Nephron progenitor cell (in vitro differentiated cells): ENCODE data around the gene SEC14L2.

Experiments
- DNase-seq: peaks from one replicate; pipeline ENCODE4 v3.0.0; 2021
- H3K27ac Mint-ChIP-seq: 2 replicates; pipeline ENCODE4 v1.8.0; 2021; ENCODE audit warnings: mild to moderate bottlenecking, moderate library complexity, mixed read lengths
- H3K27me3 Mint-ChIP-seq: 2 replicates; pipeline ENCODE4 v1.8.0; 2021; ENCODE audit warnings: mild to moderate bottlenecking, low read depth, mixed read lengths; ENCODE audit not compliant: poor library complexity
- H3K36me3 Mint-ChIP-seq: 2 replicates; pipeline ENCODE4 v1.8.0; 2021; ENCODE audit warnings: low read depth, mixed read lengths
- H3K4me1 Mint-ChIP-seq: 2 replicates; pipeline ENCODE4 v1.8.0; 2021; ENCODE audit warnings: mixed read lengths
- H3K4me3 Mint-ChIP-seq: 2 replicates; pipeline ENCODE4 v1.8.0; 2021; ENCODE audit warnings: mild to moderate bottlenecking, moderate library complexity, mixed read lengths
- H3K9me3 Mint-ChIP-seq: 2 replicates; pipeline ENCODE4 v1.8.0; 2021; ENCODE audit warnings: mild to moderate bottlenecking, moderate library complexity, mixed read lengths
- CTCF ChIP-seq: fragments of 200-600 bp; sonication (generic); IDR thresholded peaks from 2 replicates; pipeline ENCODE4 v1.5.0; 2021; ENCODE audit warnings: antibody characterized with exemption

SEC14L2 gene

GRCh38 chr22:30421695-30422480, 25.1 kb downstream of the SEC14L2 start:
- Mint-ChIP-seq H3K36me3 (peaks cover 13% of the 10 kb centered on the region), H3K9me3 (no peaks in the 10 kb centered on the region), H3K4me3 (peak overlapping the region; percentile 91), H3K27me3 (peaks cover 7% of the 10 kb centered on the region), H3K4me1 (peaks cover 52% of the 10 kb centered on the region), H3K27ac (peak overlapping the region; percentile 94)
- TF ChIP-seq CTCF = no peak
- DNase-seq = no peak

GRCh38 chr22:30422481-30423300, 25.9 kb downstream of the SEC14L2 start:
- H3K36me3 Mint-ChIP-seq = peaks cover 21% of the 10 kb centered on the region
- H3K4me3 Mint-ChIP-seq = peak overlapping the region; percentile 91
- peaks cover 53% of the 10 kb centered on the region for H3K4me1 Mint-ChIP-seq
- H3K9me3 Mint-ChIP-seq = no peaks in the 10 kb centered on the region
- H3K27ac Mint-ChIP-seq = peak overlapping the region; percentile 94
- TF ChIP-seq CTCF = no peak
- H3K27me3 Mint-ChIP-seq = peaks cover 6% of the 10 kb centered on the region
- DNase-seq = no peak

GRCh38 chr22:30423301-30423958, 26.6 kb downstream of the SEC14L2 start:
- Mint-ChIP-seq H3K27me3 (peaks cover 4% of the 10 kb centered on the region), H3K4me3 (peak overlapping the region; percentile 91), H3K4me1 (peaks cover 53% of the 10 kb centered on the region), H3K36me3 (peaks cover 28% of the 10 kb centered on the region), H3K27ac (peak overlapping the region; percentile 98), H3K9me3 (no peaks in the 10 kb centered on the region)
- DNase-seq = no peak
- TF ChIP-seq CTCF = no peak

- no peak for TF ChIP-seq CTCF
- H3K9me3 Mint-ChIP-seq = no peaks in the 10 kb centered on the region
- peak; percentile 98 for DNase-seq
- H3K27ac Mint-ChIP-seq = peak overlapping the region; percentile 98
- H3K4me1 Mint-ChIP-seq = peaks cover 53% of the 10 kb centered on the region
- H3K27me3 Mint-ChIP-seq = peaks cover 4% of the 10 kb centered on the region
- H3K4me3 Mint-ChIP-seq = peak overlapping the region; percentile 91
- peaks cover 30% of the 10 kb centered on the region for H3K36me3 Mint-ChIP-seq
These were observed 27.2 kb downstream of the SEC14L2 start for GRCh38 chr22:30423959-30424533.

GRCh38 chr22:30424534-30425326, 27.9 kb downstream of the SEC14L2 start:
- DNase-seq = no peak
- Mint-ChIP-seq H3K36me3 (peaks cover 25% of the 10 kb centered on the region), H3K4me1 (peaks cover 53% of the 10 kb centered on the region), H3K27ac (peak overlapping the region; percentile 29), H3K27me3 (peaks cover 7% of the 10 kb centered on the region), H3K9me3 (no peaks in the 10 kb centered on the region), H3K4me3 (peak overlapping the region; percentile 91)
- no peak for TF ChIP-seq CTCF
